NCI-H2081 treated with DMSO at 0.1 percent for 48 hours (cell line): ENCODE results near the gene OR1L8.
"Not testable (repeated sequence)": the region's sequence is repeated elsewhere in the genome, so short reads cannot be mapped to it uniquely, and the experiment has no call there.

ENCODE experiments used
- DNase-seq: peaks from one replicate; lab custom pipeline; 2025; lab: John Stamatoyannopoulos, UW

The OR1L8 gene, protein sequence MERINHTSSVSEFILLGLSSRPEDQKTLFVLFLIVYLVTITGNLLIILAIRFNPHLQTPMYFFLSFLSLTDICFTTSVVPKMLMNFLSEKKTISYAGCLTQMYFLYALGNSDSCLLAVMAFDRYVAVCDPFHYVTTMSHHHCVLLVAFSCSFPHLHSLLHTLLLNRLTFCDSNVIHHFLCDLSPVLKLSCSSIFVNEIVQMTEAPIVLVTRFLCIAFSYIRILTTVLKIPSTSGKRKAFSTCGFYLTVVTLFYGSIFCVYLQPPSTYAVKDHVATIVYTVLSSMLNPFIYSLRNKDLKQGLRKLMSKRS

DNA sequence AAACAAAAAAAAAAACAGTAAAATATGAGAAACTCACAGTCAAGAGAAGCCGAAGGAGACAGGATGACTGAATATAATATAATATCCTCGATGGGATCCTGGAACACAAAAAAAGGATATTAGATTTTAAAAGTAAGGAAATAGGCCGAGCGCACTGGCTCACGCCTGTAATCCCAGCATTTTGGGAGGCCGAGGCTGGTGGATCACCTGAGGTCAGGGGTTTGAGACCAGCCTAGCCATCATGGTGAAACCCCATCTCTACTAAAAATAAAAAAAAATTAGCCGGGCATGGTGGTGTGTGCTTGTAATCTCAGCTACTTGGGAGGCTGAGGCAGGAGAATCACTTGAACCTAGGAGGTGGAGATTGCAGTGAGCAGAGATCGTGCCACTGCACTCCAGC is at the start of gene OR1L8:
TSS of gene OR1L8 (minus strand) at position 101 of the 400 bp plus-strand sequence. CDS start 14,907 bp downstream, outside the sequence.
- DNase-seq, result not testable (repeated sequence)

DNA sequence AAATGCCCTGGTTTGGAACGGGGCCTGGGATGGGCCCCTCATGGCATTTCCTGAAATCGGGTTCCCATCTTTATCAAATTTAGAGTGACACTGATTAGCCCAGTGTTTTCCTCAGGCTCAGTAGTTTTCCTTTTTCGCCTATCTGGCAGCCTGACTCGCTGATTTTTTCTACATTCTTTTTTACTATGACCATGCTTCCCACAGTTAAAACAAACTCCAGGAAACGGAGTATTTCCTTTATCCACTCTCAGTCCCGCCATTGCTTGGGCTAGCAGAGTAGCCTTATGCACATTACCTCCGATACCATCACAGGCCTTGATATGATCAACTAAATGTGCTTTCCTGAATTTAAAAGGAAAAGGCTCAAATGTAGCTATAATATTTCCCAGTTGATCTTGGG is 36.8 kb upstream of the OR1L8 start:
- no peak for DNase-seq

DNA sequence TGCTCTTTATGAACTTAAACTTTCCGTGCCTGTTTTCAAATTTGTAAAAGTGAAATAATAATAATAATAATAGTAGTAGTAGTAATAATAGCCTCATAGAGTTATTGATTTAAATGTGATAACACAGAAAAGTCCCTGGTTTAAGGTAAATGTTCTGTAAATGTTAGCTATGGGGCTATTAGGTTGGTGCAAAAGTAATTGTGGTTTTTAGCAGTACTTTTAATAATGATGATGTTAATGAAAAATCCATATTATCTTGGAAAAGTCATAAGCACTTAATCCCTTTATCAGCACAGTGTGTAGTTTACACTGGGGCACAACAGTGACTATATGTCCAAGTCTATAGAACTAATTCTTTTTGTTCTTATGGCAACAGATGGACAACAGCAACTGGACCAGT is 31.2 kb upstream of the OR1L8 start, which contains the start of gene OR1Q1:
TSS of gene OR1Q1 (plus strand) at position 377 of the 400 bp plus-strand sequence. CDS start at position 377, 0 bp downstream.
- DNase-seq, result no peak

- no peak for DNase-seq
These were observed 26.6 kb upstream of the OR1L8 start for GRCh38 chr9:122609804-122610203.

DNA sequence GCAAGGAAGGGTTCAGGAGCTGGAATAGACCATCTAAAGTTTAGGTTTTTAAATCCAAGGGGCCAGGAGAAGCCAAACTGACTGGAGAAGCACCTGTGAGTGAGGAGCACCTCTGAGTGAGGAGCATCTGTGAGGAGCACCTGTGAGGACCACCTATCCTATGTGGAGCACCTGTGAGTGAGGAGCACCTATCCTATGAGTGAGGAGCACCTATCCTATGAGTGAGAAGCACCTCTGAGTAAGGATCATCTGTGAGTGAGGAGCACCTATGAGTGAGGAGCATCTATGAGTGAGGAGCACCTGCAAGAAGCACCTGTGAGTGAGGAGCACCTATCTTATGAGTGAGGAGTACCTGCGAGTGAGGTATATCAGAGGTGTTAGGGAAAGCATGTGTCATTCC is 23.4 kb upstream of the OR1L8 start:
- DNase-seq, result no peak

DNA sequence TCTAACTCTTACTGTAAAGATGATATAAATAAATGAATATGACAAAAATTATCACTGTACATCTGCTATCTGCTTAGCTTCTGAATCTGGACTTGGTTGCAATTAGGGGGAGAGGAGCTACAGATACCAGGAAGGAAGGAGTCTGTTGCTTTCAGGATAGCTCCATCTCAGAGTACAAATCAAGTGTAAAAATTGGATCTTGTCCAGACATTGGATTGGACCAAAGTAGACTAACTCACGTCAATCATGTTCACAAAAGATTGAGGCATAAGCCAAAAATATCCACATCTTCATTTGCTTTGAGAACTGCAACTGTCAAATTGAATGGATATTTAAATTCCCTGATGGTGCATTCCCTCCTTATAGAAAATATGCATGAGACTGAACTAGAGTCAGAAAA is 22.5 kb upstream of the OR1L8 start:
- DNase-seq, result no peak

- DNase-seq, result no peak
These were observed 2.8 kb downstream of the OR1L8 start for GRCh38 chr9:122580360-122580759.

- DNase-seq, result no peak
These were observed 3.3 kb downstream of the OR1L8 start for GRCh38 chr9:122579874-122580273.

DNA sequence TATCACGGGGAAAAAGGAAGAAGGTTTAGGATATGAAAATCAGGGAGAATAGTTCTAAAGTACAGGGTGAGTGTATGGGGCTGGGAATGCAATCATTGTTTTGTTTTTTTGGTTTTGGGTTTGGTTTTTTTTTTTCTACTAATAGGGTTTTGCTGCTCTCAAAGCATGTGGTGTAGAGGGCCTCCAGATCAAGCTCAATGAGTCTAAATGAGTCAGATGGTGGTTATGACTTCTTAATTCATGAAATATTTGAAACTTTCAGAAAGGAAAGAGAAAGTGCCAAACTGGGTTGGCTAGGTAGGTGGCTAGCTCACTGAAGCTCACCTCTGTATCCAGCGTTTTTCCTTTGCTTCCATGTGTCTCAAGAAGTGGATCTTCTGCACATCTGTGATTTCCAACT is 10.7 kb downstream of the OR1L8 start:
- no peak for DNase-seq

DNA sequence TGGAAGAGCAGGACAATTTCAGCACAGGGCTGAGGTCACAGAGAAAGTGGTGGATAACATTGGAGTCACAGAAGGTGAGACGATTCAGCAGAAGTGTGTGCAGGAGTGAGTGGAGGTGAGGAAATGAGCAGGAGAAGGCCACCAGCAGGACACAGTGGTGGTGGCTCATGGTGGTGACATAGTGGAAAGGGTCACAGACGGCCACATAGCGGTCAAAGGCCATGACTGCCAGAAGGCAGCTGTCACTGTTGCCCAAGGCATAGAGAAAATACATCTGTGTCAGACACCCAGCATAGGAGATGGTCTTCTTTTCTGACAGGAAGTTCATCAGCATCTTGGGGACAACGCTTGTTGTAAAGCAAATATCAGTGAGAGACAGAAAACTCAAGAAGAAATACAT is 15.3 kb downstream of the OR1L8 start:
- no peak for DNase-seq

- no peak for DNase-seq
These were observed 20.9 kb downstream of the OR1L8 start for GRCh38 chr9:122562134-122562760.

DNA sequence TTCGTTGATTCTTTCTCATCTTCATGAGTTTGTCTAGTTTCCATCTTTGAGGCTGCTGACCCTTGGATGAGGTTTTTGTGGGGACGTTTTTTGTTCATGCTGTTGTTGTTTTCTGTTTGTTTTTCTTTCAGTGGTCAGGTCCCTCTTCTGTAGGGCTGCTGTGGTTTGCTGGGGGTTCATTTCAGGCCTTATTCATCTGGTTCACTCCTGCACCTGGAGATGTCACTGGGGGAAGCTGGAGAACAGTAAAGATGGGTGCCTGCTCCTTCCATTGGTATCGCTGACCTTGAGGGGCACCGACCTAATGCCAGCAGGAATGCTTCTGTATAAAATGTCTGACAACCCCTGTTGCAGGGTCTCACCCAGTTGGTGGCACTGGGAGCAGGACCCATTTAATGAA is 21.7 kb downstream of the OR1L8 start:
- no peak for DNase-seq

DNA sequence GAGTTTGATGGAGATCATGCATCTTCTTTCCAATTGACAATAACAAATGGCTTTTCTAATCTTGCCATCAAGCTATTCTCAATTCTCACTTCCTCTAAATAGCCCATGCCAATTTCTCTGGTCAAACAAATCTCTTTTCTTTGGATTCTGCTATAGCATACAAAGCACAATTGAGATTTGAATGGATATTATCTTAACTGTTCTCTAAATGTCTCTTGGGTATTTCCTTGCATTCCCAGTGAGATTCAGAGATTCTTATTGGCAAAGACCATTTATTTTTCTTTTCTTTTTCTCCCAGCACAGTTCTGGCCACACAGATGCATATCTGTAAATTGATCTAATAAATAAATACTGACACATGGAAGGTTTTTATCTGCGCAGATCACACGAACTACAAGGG is 30.4 kb downstream of the OR1L8 start, which contains the start of gene OR1N2:
TSS of gene OR1N2 (plus strand) at position 301 of the 400 bp plus-strand sequence. CDS start 100 bp downstream, outside the sequence.
- no peak for DNase-seq

- no peak for DNase-seq
These were observed 31.8 kb downstream of the OR1L8 start for GRCh38 chr9:122551371-122551770.

- DNase-seq, result no peak
These were observed 37.0 kb downstream of the OR1L8 start for GRCh38 chr9:122546196-122546595.

DNA sequence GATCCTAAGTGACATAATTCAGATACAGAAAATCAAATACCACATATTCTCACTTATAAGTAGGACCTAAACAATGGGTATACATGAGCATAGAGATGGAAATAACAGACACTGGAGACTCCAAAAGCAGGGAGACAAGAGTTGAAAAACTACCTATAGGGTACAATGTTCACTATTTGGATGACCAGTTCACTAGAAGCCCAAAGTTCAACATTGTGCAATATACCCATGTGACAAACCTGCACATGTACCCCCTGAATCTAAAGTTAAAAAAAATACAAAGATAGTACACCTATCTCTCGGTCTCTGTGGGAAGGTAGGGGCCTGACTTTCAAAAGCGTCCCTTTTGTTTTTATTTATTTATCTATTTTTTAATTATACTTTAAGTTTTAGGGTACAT is 44.4 kb downstream of the OR1L8 start:
- DNase-seq, result no peak

- DNase-seq, result not testable (repeated sequence)
These were observed 46.1 kb downstream of the OR1L8 start for GRCh38 chr9:122537066-122537465.

- no peak for DNase-seq
These were observed 47.0 kb downstream of the OR1L8 start for GRCh38 chr9:122536134-122536533.

DNA sequence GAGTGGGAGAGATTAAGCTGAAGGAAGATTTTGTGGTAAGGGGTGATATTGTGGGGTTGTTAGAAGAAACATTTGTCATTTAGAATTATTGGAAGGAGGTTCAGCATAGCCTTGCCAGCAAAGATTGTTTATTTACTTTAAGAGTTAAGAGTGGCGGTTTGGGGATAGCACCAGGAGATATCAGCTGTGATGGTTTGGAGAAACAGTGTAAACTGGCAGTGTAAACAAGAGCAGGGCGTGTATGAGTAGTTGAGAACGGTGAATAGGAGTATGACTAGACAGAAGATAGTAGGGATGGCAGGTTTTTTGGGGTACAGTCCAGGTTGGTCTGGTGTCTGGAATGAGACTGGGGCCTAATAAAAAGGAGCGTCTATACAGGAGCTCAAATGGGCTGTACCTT is 52.0 kb downstream of the OR1L8 start:
- DNase-seq, result not testable (repeated sequence)

DNA sequence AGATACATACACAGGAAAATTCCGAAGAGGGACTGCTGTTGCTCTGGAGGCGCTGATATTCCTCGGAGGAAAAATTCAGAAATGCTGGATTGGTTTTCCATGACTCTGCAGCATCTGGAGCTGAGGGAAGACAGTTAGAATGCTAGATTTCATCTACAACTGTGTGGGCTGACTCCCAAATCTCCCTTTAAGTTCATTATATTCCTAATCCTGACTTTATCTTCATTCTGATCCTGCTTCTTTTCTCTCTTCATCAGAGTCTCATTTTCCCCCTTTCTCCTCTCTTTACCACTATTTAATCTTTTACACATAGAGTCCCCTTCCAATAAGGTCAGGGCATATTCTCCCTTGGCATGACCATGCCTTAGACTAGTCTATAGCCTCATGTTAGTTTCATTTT is 56.0 kb downstream of the OR1L8 start, which contains the start of gene OR1N1:
TSS of gene OR1N1 (minus strand) at position 101 of the 400 bp plus-strand sequence. CDS start at position 101, 0 bp downstream.
- DNase-seq, result no peak

DNA sequence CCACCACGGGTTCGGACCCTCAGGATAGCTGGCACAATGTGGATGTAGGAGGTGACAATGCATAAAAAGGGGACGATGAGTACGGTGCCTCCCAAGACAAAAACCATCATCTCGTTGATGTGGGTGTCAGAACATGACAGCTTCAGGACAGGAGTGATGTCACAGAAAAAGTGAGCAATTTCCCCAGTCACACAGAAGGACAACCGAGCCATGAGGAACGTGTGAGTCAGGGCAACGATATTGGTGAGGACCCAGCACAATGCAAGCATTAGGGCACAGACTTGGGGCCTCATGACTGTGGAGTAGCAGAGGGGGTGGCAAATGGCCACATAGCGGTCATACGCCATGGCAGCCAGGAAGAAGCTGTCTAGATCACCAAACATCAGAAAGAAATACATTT is 56.6 kb downstream of the OR1L8 start:
- no peak for DNase-seq

DNA sequence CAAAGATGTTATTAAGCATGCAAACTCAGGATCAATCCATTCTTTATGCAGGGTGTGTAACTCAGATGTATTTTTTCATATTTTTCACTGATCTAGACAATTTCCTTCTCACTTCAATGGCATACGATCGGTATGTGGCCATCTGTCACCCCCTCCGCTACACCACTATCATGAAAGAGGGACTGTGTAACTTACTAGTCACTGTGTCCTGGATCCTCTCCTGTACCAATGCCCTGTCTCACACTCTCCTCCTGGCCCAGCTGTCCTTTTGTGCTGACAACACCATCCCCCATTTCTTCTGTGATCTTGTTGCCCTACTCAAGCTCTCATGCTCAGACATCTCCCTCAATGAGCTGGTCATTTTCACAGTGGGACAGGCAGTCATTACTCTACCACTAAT is 63.8 kb downstream of the OR1L8 start:
- no peak for DNase-seq

DNA sequence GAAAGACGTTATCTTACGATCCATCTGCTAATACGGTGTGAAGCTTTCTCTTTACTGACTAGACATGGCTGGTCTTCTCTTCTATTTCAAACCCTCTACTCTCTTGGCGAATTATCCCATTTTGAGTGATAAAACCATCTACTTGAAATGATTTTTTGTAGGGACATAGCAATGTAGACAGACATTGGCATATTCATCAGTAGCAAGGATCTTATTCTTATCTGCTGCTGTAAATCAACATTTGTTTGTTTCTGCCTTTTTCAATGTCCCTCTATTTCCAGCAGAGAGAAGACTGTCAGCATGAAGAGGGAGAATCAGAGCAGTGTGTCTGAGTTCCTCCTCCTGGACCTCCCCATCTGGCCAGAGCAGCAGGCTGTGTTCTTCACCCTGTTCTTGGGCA is 64.3 kb downstream of the OR1L8 start, which contains the start of gene OR1J4:
TSS of gene OR1J4 (plus strand) at position 301 of the 400 bp plus-strand sequence. CDS start at position 301, 0 bp downstream.
- no peak for DNase-seq
